Measurements from ENCODE around the gene TXLNA. TPM values are rescaled to one million over a fixed set of nuclear protein-coding genes. Genes with fewer than 3 reads are reported as not detected.

The TXLNA gene
- total RNA-seq, 1 donor from 2014 or later: 59.7 TPM

DNA sequence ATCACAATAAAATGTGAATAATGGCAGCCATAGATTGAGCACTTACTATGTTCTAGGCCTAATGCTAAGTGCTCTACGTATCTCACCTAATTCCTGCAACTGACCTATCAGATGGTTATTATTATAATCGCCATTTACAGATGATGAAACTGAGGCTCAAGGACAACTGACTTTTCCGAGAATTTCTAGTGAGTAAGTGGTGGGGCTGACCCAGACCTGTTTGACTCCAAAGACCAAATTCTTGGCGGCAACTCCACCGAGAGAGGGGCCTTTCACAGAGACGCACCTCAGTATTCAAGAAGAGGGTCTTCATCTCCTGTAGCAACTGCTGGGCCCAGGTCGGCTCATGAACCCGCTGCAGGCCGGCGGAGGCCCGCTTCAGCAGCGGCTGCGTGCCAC is 42.1 kb downstream of the TXLNA start:
- Mint-ChIP-seq H3K4me3 (peak overlapping the region; percentile 98), H3K27me3 (ENCODE audit: low read depth) (no peaks in the 10 kb centered on the region), H3K27ac (peak overlapping the region; percentile 98), H3K36me3 (peaks cover 15% of the 10 kb centered on the region), H3K9me3 (no peaks in the 10 kb centered on the region), H3K4me1 (peaks cover 25% of the 10 kb centered on the region)
- DNase-seq (ENCODE audit: low spot score in 2 of 2, unreplicated experiment in 2 of 2): no peak
- TF ChIP-seq, protein P1, sequence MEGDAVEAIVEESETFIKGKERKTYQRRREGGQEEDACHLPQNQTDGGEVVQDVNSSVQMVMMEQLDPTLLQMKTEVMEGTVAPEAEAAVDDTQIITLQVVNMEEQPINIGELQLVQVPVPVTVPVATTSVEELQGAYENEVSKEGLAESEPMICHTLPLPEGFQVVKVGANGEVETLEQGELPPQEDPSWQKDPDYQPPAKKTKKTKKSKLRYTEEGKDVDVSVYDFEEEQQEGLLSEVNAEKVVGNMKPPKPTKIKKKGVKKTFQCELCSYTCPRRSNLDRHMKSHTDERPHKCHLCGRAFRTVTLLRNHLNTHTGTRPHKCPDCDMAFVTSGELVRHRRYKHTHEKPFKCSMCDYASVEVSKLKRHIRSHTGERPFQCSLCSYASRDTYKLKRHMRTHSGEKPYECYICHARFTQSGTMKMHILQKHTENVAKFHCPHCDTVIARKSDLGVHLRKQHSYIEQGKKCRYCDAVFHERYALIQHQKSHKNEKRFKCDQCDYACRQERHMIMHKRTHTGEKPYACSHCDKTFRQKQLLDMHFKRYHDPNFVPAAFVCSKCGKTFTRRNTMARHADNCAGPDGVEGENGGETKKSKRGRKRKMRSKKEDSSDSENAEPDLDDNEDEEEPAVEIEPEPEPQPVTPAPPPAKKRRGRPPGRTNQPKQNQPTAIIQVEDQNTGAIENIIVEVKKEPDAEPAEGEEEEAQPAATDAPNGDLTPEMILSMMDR (IDR thresholded peaks at IDR 0.05; ENCODE audit: unreplicated experiment): no peak

DNA sequence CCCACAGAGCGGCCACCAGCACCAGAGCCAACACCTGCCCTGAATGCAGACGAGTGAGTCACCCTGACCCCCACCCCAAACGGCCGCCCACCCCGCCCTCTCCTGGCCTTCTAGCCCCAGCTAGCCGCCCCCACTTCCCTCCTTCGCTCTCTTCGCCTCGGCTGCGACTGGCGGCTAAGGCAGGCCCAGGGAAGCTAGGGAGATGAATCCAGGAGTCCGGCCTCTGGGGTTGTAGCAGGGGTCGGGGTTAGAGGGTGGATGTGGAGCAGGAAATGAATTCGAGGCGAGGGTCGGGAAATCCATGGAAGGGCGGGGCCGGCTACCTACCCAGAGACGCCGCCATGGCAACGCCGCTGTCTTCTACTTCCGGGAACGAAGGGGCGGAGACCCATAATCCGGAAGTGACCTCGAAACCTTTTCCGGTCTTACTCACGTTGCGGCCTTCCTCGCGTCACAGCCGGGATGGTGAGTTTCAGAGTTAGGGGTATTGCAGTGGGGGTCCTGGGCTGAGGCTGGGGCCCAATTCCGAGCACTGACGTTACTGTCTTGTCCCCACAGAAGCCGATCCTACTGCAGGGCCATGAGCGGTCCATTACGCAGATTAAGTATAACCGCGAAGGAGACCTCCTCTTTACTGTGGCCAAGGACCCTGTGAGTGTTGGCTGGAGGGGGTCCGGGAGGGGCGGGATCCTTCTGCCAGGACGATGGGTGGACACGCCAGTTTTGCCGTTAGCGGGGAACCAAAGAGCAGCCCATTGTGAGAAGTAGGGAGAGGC is 42.7 kb downstream of the TXLNA start, which contains the start of the genes EIF3I and TMEM234:
Gene EIF3I (plus strand): TSS at position 428 of the 776 bp plus-strand sequence. CDS start 35 bp downstream, at position 463.
Gene TMEM234 (minus strand): TSS at position 374 of the 776 bp plus-strand sequence. CDS start 31 bp downstream, at position 343.
- DNase-seq (ENCODE audit: low spot score in 2 of 2, unreplicated experiment in 2 of 2): peak; percentile 76 to 88
- H3K27me3 Mint-ChIP-seq (ENCODE audit: low read depth): no peaks in the 10 kb centered on the region
- H3K4me1 Mint-ChIP-seq: peaks cover 25% of the 10 kb centered on the region
- TF ChIP-seq, protein P1 (IDR thresholded peaks at IDR 0.05; ENCODE audit: unreplicated experiment): no peak
- H3K36me3 Mint-ChIP-seq: peaks cover 15% of the 10 kb centered on the region
- peak within 1 kb of the TSS; percentile 98 for H3K27ac Mint-ChIP-seq
- peak within 1 kb of the TSS; percentile 98 for H3K4me3 Mint-ChIP-seq
- no peaks in the 10 kb centered on the region for H3K9me3 Mint-ChIP-seq

DNA sequence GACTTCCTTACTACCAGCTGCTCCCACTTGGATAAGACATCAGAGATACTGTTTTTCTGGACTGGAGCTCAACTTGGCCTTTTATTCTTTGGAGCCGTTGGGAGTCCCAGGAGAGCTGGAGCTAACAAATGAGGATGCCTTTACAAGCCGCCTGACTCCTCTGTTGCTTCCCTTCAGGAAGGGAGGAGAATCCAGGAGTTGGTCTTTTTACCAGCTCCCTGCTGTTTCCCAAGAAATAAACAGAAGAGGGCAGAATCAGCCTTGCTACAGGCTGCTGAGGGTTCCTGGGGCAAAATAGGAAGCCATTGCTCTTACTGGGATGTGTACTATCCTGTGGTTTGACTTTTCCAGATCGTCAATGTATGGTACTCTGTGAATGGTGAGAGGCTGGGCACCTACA is 44.2 kb downstream of the TXLNA start:
- TF ChIP-seq, protein P1 (IDR thresholded peaks at IDR 0.05; ENCODE audit: unreplicated experiment): no peak
- Mint-ChIP-seq H3K36me3 (peaks cover 26% of the 10 kb centered on the region), H3K27ac (peak overlapping the region; percentile 18), H3K9me3 (no peaks in the 10 kb centered on the region), H3K27me3 (ENCODE audit: low read depth) (no peaks in the 10 kb centered on the region), H3K4me3 (peak overlapping the region; percentile 98), H3K4me1 (peaks cover 25% of the 10 kb centered on the region)
- DNase-seq (ENCODE audit: low spot score in 2 of 2, unreplicated experiment in 2 of 2): no peak

DNA sequence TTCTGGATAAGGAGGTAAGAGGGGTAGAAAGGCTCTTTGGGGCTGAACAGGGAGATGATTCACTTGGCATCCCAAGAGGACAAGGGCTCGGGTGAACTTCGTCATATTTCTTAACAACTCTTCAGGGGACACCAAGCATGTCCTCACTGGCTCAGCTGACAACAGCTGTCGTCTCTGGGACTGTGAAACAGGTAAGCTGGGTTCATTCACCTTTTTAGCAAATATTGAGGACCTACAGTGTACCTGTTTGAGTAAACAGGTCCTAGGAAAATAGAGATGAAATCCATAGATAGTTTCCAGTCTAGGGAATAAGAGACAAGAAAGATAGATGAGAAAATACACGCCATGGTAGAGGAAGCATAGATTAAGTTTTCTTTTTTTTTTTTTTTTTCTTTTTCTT is 44.8 kb downstream of the TXLNA start:
- Mint-ChIP-seq H3K4me1 (peaks cover 25% of the 10 kb centered on the region), H3K36me3 (peaks cover 31% of the 10 kb centered on the region), H3K27ac (peak overlapping the region; percentile 18), H3K9me3 (no peaks in the 10 kb centered on the region), H3K4me3 (peak overlapping the region; percentile 98), H3K27me3 (ENCODE audit: low read depth) (no peaks in the 10 kb centered on the region)
- TF ChIP-seq, protein P1 (IDR thresholded peaks at IDR 0.05; ENCODE audit: unreplicated experiment): no peak
- DNase-seq (ENCODE audit: low spot score in 2 of 2, unreplicated experiment in 2 of 2): no peak

DNA sequence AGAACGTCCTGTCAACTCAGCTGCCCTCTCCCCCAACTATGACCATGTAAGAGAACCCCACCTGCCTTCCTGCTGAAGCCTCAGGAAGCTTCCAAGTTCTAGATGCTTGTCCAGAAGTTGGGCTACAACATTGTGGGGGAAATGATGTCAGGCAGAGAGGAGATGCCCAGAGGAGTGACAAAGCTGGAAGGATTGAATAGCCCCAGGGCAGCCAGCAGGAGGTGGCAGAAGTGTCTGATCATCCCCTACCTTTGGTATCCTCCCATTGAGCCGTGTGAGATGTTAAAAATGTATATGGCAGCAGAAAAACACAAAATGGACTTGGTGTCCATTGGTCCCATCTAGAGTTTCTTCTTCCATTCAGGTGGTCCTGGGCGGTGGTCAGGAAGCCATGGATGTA is 49.3 kb downstream of the TXLNA start:
- no peak overlapping the region for H3K27ac Mint-ChIP-seq
- no peak overlapping the region for H3K4me3 Mint-ChIP-seq
- no peaks in the 10 kb centered on the region for H3K9me3 Mint-ChIP-seq
- peaks cover 41% of the 10 kb centered on the region for H3K36me3 Mint-ChIP-seq
- no peak for DNase-seq (ENCODE audit: low spot score in 2 of 2, unreplicated experiment in 2 of 2)
- peaks cover 4% of the 10 kb centered on the region for H3K4me1 Mint-ChIP-seq
- H3K27me3 Mint-ChIP-seq (ENCODE audit: low read depth): no peaks in the 10 kb centered on the region
- TF ChIP-seq, protein P1 (IDR thresholded peaks at IDR 0.05; ENCODE audit: unreplicated experiment): no peak

Measured in mesothelial cell of epicardium (in vitro differentiated cells).